A673 (cell line): ENCODE data around the gene KRTAP17-1. TPM values are rescaled to one million over a fixed set of nuclear protein-coding genes. Genes with fewer than 3 reads are reported as not detected.

ENCODE experiments used
- BruUV-seq: library from RNA; stranded (reverse); fragments of 400-500 nt; replicated peaks from 2 replicates; lab custom pipeline; 2021; lab: Mats Ljungman, UMichigan
- CTCF ChIA-PET: fragments of 300-600 bp; sonication (Branson Sonifier 250); formaldehyde crosslinking; loops from one replicate; lab custom pipeline; 2022; ENCODE audit warnings: antibody characterized with exemption; lab: Charles Lee
- POLR2A ChIA-PET: fragments of 300-600 bp; sonication (Branson Sonifier 250); formaldehyde crosslinking; loops from one replicate; lab custom pipeline; 2022; ENCODE audit warnings: antibody characterized with exemption; ENCODE audit not compliant: low non-redundant PET; lab: Charles Lee
- DNase-seq: peaks from one replicate; pipeline ENCODE4 v3.0.0-alpha.2; 2015; ENCODE audit warnings: low spot score
- H3K27ac ChIP-seq: fragments of 200-600 bp; sonication (generic); 2 replicates; pipeline ENCODE4 v1.5.1; 2016; ENCODE audit warnings: mixed run types, low read depth, mild to moderate bottlenecking, mixed read lengths, antibody characterized with exemption, low read length; ENCODE audit not compliant: poor library complexity, severe bottlenecking
- H3K27me3 ChIP-seq: fragments of 200-600 bp; sonication (generic); replicated peaks from 2 replicates; pipeline ENCODE4 v1.6.1; 2017; ENCODE audit warnings: mixed run types, low read depth, mild to moderate bottlenecking, mixed read lengths, antibody characterized with exemption, low read length; ENCODE audit not compliant: insufficient read depth, poor library complexity
- H3K36me3 ChIP-seq: fragments of 200-600 bp; sonication (generic); 2 replicates; pipeline ENCODE4 v1.6.1; 2016; ENCODE audit warnings: mixed run types, mild to moderate bottlenecking, mixed read lengths, antibody characterized with exemption, low read length; ENCODE audit not compliant: insufficient read depth, poor library complexity, severe bottlenecking
- H3K4me1 ChIP-seq: fragments of 200-600 bp; sonication (generic); 2 replicates; pipeline ENCODE4 v1.6.1; 2017; ENCODE audit warnings: mixed run types, mild to moderate bottlenecking, mixed read lengths, antibody characterized with exemption, low read length; ENCODE audit not compliant: insufficient read depth, poor library complexity, severe bottlenecking
- H3K4me3 ChIP-seq: fragments of 200-600 bp; sonication (generic); 2 replicates; pipeline ENCODE4 v1.5.1; 2016; ENCODE audit warnings: low read depth, mixed run types, mild to moderate bottlenecking, mixed read lengths, low read length; ENCODE audit not compliant: poor library complexity, severe bottlenecking
- H3K9me3 ChIP-seq: fragments of 200-600 bp; sonication (generic); 2 replicates; pipeline ENCODE4 v1.6.1; 2016; ENCODE audit warnings: mixed run types, low read depth, mild to moderate bottlenecking, mixed read lengths, antibody characterized with exemption, low read length; ENCODE audit not compliant: poor library complexity, severe bottlenecking
- CTCF ChIP-seq: fragments of 300-800, 200-600 bp; sonication (generic); conservative IDR thresholded peaks from 2 replicates; pipeline ENCODE4 v1.5.1; 2017; ENCODE audit warnings: low read depth, mild to moderate bottlenecking, antibody characterized with exemption, low read length, moderate library complexity, mixed read lengths
- EZH2 ChIP-seq: fragments of 200-600 bp; sonication (generic); IDR thresholded peaks from 2 replicates; pipeline ENCODE4 v1.6.1; 2017; ENCODE audit warnings: borderline replicate concordance, low read depth, mild to moderate bottlenecking, mixed read lengths, antibody characterized with exemption, low read length; ENCODE audit not compliant: poor library complexity, severe bottlenecking
- intact Hi-C: fragments of 100-400 bp; cut with micrococcal nuclease; formaldehyde crosslinking; loops from one replicate; pipeline ENCODE4 v1.10.0; 2022; ENCODE audit not compliant: unreplicated experiment
- total RNA-seq: library from RNA; stranded (reverse); gene quantifications from 2 replicates; pipeline ENCODE4 v1.2.3, GENCODE V29; 2021

Gene KRTAP17-1
- total RNA-seq, 1 experiment from 2014 or later: not detected

- Histone ChIP-seq H3K27me3 (no peaks in the 10 kb centered on the region), H3K27ac (peak overlapping the region; percentile 23), H3K4me1 (peaks cover 1% of the 10 kb centered on the region), H3K9me3 (no peaks in the 10 kb centered on the region), H3K36me3 (no peaks in the 10 kb centered on the region), H3K4me3 (no peak overlapping the region)
- TF ChIP-seq EZH2 (no peak), CTCF (no peak)
- no TSS peak for BruUV-seq
- peak; percentile 4 for DNase-seq
- ChIA-PET CTCF (no interaction called here), POLR2A (no interaction called here)
- intact Hi-C loops: no loop called here
Observed at GRCh38 chr17:41334385-41335305, 19.1 kb upstream of the KRTAP17-1 start.

GRCh38 chr17:41333836-41334235 is 18.3 kb upstream of the KRTAP17-1 start:
- ChIA-PET CTCF (no interaction called here), POLR2A (no interaction called here)
- TF ChIP-seq EZH2: no peak
- no peak for TF ChIP-seq CTCF
- Histone ChIP-seq H3K4me1 (no peaks in the 10 kb centered on the region), H3K9me3 (no peaks in the 10 kb centered on the region), H3K36me3 (no peaks in the 10 kb centered on the region), H3K27ac (no peak overlapping the region), H3K27me3 (no peaks in the 10 kb centered on the region), H3K4me3 (no peak overlapping the region)
- no peak for DNase-seq
- intact Hi-C loops: no loop called here
- no TSS peak for BruUV-seq

GRCh38 chr17:41333098-41333497 is 17.6 kb upstream of the KRTAP17-1 start:
- Histone ChIP-seq H3K27ac (no peak overlapping the region), H3K4me1 (no peaks in the 10 kb centered on the region), H3K36me3 (no peaks in the 10 kb centered on the region), H3K4me3 (no peak overlapping the region), H3K27me3 (no peaks in the 10 kb centered on the region), H3K9me3 (no peaks in the 10 kb centered on the region)
- intact Hi-C loops: no loop called here
- ChIA-PET CTCF (no interaction called here), POLR2A (no interaction called here)
- DNase-seq: no peak
- BruUV-seq: no TSS peak
- TF ChIP-seq EZH2 (no peak), CTCF (no peak)
